Adrenal gland (tissue), 12 donors: Measurements from ENCODE around the gene SMCHD1. TPM values are rescaled to one million over a fixed set of nuclear protein-coding genes. Genes with fewer than 3 reads are reported as not detected.

Experiments used
- DNase-seq, 7 donors: peaks; one replicate each; pipeline ENCODE4 v3.0.0-alpha.2; 2019 to 2020
- H3K27ac ChIP-seq, 5 donors: fragments of 200-600 bp; sonication (generic) in 4 of 5; 1 replicate in 3 of 5; 2 replicates in 2 of 5; pipeline versions ENCODE4 v1.5.1 to v1.8.0; 2016 to 2020; ENCODE audit warnings: mild to moderate bottlenecking in 1 of 5
- H3K27me3 ChIP-seq: fragments of 200-600 bp; 2 replicates; pipeline ENCODE4 v1.8.0; 2021
- H3K36me3 ChIP-seq, 2 donors: fragments of 200-600 bp; replicated peaks in 1 of 2; 1 replicate in 1 of 2; 2 replicates in 1 of 2; pipeline versions ENCODE4 v1.5.1 to v1.8.0; 2018 to 2022
- H3K4me1 ChIP-seq, 2 donors: fragments of 200-600 bp; replicated peaks in 1 of 2; 1 replicate in 1 of 2; 2 replicates in 1 of 2; pipeline versions ENCODE4 v1.5.1 to v1.8.0; 2018 to 2021
- H3K4me3 ChIP-seq, 4 donors: fragments of 200-600 bp; sonication (generic) in 3 of 4; one replicate each; pipeline ENCODE4 v1.5.1; 2016 to 2018
- H3K9me3 ChIP-seq, 3 donors: fragments of 200-600 bp; sonication (generic) in 1 of 3; replicated peaks in 1 of 3; 1 replicate in 2 of 3; 2 replicates in 1 of 3; pipeline versions ENCODE4 v1.5.1 to v1.8.0; 2016 to 2021
- CTCF ChIP-seq, 6 experiments: fragments of 450-650 bp in 4 of 6; fragments of 200-600 bp in 2 of 6; sonication (generic) in 1 of 6; IDR thresholded peaks; 1 replicate in 5 of 6; 2 replicates in 1 of 6; pipeline versions ENCODE4 v1.5.1 to v1.8.0; 2016 to 2021; ENCODE audit warnings: antibody characterized with exemption in 6 of 6, mild to moderate bottlenecking in 2 of 6, moderate library complexity in 1 of 6
- POLR2A ChIP-seq, 2 donors: fragments of 450-650 bp; IDR thresholded peaks; one replicate each; pipeline ENCODE4 v1.6.1; 2017; ENCODE audit warnings: antibody characterized with exemption in 2 of 2, mild to moderate bottlenecking in 2 of 2, moderate library complexity in 1 of 2
- WGBS, 4 donors: extraction: QIAGEN DNeasy Blood & Tissue Kit in 2 of 4; methylation state at CpG; one replicate each; pipeline versions ENCODE4 v1.1.5 to v1.1.7; 2013 to 2017; 5-methylcytosine and 5-hydroxymethylcytosine counted together
- intact Hi-C, 2 donors: fragments of 100-400 bp; cut with DNase I; formaldehyde crosslinking; loops; one replicate each; pipeline versions ENCODE4 v1.14.1 to v1.15.0; 2022 to 2023
- polyA plus RNA-seq, 3 donors: library from polyadenylated mRNA; stranded (reverse); fragments of 200-250 nt in 2 of 3; fragments of 350-450 nt in 1 of 3; fragmentation: Illumina TruSeq in 1 of 3; extraction: RNeasy Lipid Tissue Mini Kit (QIAGEN cat#74804) in 1 of 3; gene quantifications; one replicate each; pipeline ENCODE4 v1.2.3, GENCODE V29; 2013 to 2014
- total RNA-seq, 9 donors: library from RNA; depleted of rRNA in 4 of 9; stranded (reverse); fragments of >200 nt in 4 of 9; fragments of 120-200 nt in 1 of 9; fragmentation: NEBNext Ultra II Directional in 1 of 9; extraction: Animal tissue kit (Norgen Biotek cat#: 25700) in 1 of 9; gene quantifications; one replicate each; pipeline versions ENCODE4 v1.1.0 to v1.2.4, GENCODE V29; 2013 to 2023
- donor health status: healthy with polysubstance abuse.
- donor health status: Bipolar disorder and iron deficiency.
- donor health status: DM: yes; HTN: yes; CAD: no.
- donor health status: DM: no; HTN: no; CAD: no.
- donor health status: DM: no; HTN: no; CAD: no.
- donor health status: DM: yes; HTN: yes; CAD: no.

SMCHD1 gene
- total and polyA plus RNA-seq, 12 donors, result 5.3 to 77.1 (median 21.2) TPM

GRCh38 chr18:2651981-2652380, 3.5 kb upstream of the SMCHD1 start:
- TF ChIP-seq CTCF (IDR thresholded peaks at IDR 0.05), result no peak
- TF ChIP-seq POLR2A (IDR thresholded peaks at IDR 0.05), result no peak
- WGBS, 4 donors, result 79 to 91% (median 82%) methylated on average over 1 of the region's 1 CpG
- intact Hi-C loops, result loop anchor here in 1 of 2 donors (10.0 kb wide), 1 partner anchor 77 kb away; the partner anchor contains the start of genes METTL4 and NDC80
- Histone ChIP-seq H3K27ac (no peak overlapping the region), H3K36me3 (no peaks in the 10 kb centered on the region), H3K4me3 (no peak overlapping the region), H3K27me3 (no peaks in the 10 kb centered on the region), H3K4me1 (peaks cover 0 to 9% of the 10 kb centered on the region in 2 donors), H3K9me3 (no peaks in the 10 kb centered on the region)
- DNase-seq, result no peak

DNA sequence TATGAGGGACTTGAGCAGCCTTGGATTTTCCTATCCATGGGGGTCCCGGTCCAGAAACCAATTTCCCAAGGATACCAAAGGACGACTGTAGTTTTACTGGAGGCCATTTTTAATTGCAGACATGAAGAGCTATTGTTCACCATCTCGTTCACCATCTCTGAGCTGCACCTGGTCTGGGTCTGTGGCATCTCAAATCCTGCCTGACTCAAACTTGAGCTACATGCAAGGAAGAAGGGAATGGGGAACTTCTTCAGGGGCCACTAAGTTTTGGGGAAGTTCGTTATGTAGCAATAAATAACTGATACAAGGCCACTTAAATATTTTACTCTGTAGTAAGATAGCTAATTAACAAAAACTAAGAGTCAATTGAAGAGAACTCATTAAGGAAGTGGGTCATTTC, 2.1 kb upstream of the SMCHD1 start:
- DNase-seq, result no peak
- Histone ChIP-seq H3K9me3 (no peaks in the 10 kb centered on the region), H3K4me3 (no peak overlapping the region), H3K4me1 (peaks cover 12 to 23% of the 10 kb centered on the region in 2 donors), H3K36me3 (no peaks in the 10 kb centered on the region), H3K27ac (no peak overlapping the region), H3K27me3 (no peaks in the 10 kb centered on the region)
- TF ChIP-seq POLR2A (IDR thresholded peaks at IDR 0.05) (no peak), CTCF (IDR thresholded peaks at IDR 0.05) (no peak)
- 69 to 80% (median 79%) methylated on average over 4 of the region's 4 CpGs for WGBS, 4 donors
- intact Hi-C loops, result loop anchor here in 1 of 2 donors (10.0 kb wide), 1 partner anchor 79 kb away; the partner anchor contains the start of genes METTL4 and NDC80

- Histone ChIP-seq H3K27me3 (no peaks in the 10 kb centered on the region), H3K36me3 (no peaks in the 10 kb centered on the region), H3K27ac (peak overlapping the region in 3 of 5 donors; percentile 96 to 98 (median 96)), H3K4me1 (peaks cover 16 to 30% of the 10 kb centered on the region in 2 donors), H3K9me3 (no peaks in the 10 kb centered on the region), H3K4me3 (peak overlapping the region in 2 of 4 donors; percentile 87 to 94)
- intact Hi-C loops, result loop anchor here in 1 of 2 donors (10.0 kb wide), 1 partner anchor 80 kb away; the partner anchor contains the start of genes METTL4 and NDC80
- no peak for DNase-seq
- TF ChIP-seq POLR2A (IDR thresholded peaks at IDR 0.05), result no peak
- no peak for TF ChIP-seq CTCF (IDR thresholded peaks at IDR 0.05)
- 53 to 57% (median 55%) methylated on average over 13 of the region's 13 CpGs for WGBS, 4 donors
Measured at GRCh38 chr18:2654169-2654927, 1.2 kb upstream of the SMCHD1 start.

DNA sequence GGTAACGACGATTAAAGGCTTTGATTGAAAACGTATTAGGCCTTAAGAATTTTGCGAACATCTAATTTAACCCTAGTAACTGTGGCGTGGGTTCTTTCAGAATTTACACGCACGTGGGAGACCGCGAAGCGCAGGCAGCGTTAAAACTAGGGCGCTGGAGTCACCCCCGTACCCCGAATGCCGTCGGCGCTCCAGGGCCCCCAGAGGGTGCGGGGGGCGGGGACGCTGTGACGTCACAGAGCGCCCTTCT, 673 bp upstream of the SMCHD1 start:
- peak in 1 of 7 donors; percentile 66 for DNase-seq
- H3K9me3 ChIP-seq, result no peaks in the 10 kb centered on the region
- intact Hi-C loops, result loop anchor here in 1 of 2 donors (10.0 kb wide), 1 partner anchor 80 kb away; the partner anchor contains the start of genes METTL4 and NDC80
- 0 to 3% (median 1%) methylated on average over 11 to 22 of the region's 22 CpGs for WGBS, 4 donors
- no peaks in the 10 kb centered on the region for H3K36me3 ChIP-seq
- H3K27ac ChIP-seq, result peak overlapping the region; percentile 94 to 98 (median 96)
- peak overlapping the region; percentile 21 to 94 (median 59) for H3K4me3 ChIP-seq
- H3K27me3 ChIP-seq, result no peaks in the 10 kb centered on the region
- no peak for TF ChIP-seq CTCF (IDR thresholded peaks at IDR 0.05)
- no peak for TF ChIP-seq POLR2A (IDR thresholded peaks at IDR 0.05)
- H3K4me1 ChIP-seq, result peaks cover 17 to 35% of the 10 kb centered on the region in 2 donors
